DND-41 (cell line): Measurements from ENCODE around the gene PREX1.

Experiments used
- ATAC-seq: fragments of 200-7000 bp; cut with Tn5 transposase; 3 replicates; pipeline ENCODE4 v1.9.1; 2021; ENCODE audit warnings: low read depth; ENCODE audit not compliant: insufficient read depth
- DNase-seq: peaks from one replicate; pipeline ENCODE4 v3.0.0-alpha.2; 2020
- H2AFZ ChIP-seq: 2 replicates; pipeline ENCODE4 v1.6.0; 2012; ENCODE audit warnings: low read depth, low read length
- H3K27ac ChIP-seq: 2 replicates; pipeline ENCODE4 v1.5.1; 2012; ENCODE audit warnings: low read length, inconsistent platforms
- H3K27me3 ChIP-seq: fragments of 200-600 bp; sonication (generic); 2 replicates; pipeline ENCODE4 v1.6.0; 2012; ENCODE audit warnings: low read length, mild to moderate bottlenecking, inconsistent platforms; ENCODE audit not compliant: insufficient read depth, poor library complexity
- H3K36me3 ChIP-seq: 2 replicates; pipeline ENCODE4 v1.5.1; 2012; ENCODE audit warnings: low read length, inconsistent platforms; ENCODE audit not compliant: insufficient read depth
- H3K4me1 ChIP-seq: 2 replicates; pipeline ENCODE4 v1.5.1; 2012; ENCODE audit warnings: mild to moderate bottlenecking, low read length; ENCODE audit not compliant: insufficient read depth
- H3K4me2 ChIP-seq: 2 replicates; pipeline ENCODE4 v1.6.0; 2012; ENCODE audit warnings: mild to moderate bottlenecking, moderate library complexity, low read length, inconsistent platforms; ENCODE audit not compliant: insufficient read depth
- H3K4me3 ChIP-seq, 2 experiments: fragments of 200-600 bp in 1 of 2; shearing (Covaris generic) in 1 of 2; 2 replicates each; pipeline ENCODE4 v1.5.1; 2012 to 2016; ENCODE audit warnings: inconsistent platforms in 2 of 2, low read length in 2 of 2, mild to moderate bottlenecking in 2 of 2, low read depth in 1 of 2, moderate library complexity in 1 of 2
- H3K79me2 ChIP-seq: 2 replicates; pipeline ENCODE4 v1.6.0; 2012; ENCODE audit warnings: low read length, inconsistent platforms; ENCODE audit not compliant: insufficient read depth
- H3K9ac ChIP-seq: 2 replicates; pipeline ENCODE4 v1.6.0; 2012; ENCODE audit warnings: low read depth, mild to moderate bottlenecking, inconsistent platforms, low read length, moderate library complexity
- H3K9me3 ChIP-seq: 2 replicates; pipeline ENCODE4 v1.5.1; 2012; ENCODE audit warnings: low read length, moderate library complexity, mild to moderate bottlenecking, inconsistent platforms; ENCODE audit not compliant: insufficient read depth, severe bottlenecking
- H4K20me1 ChIP-seq: 2 replicates; pipeline ENCODE4 v1.6.0; 2012; ENCODE audit warnings: low read length; ENCODE audit not compliant: insufficient read depth
- EZH2 ChIP-seq: IDR thresholded peaks from 3 replicates; pipeline ENCODE4 v1.6.1; 2012; ENCODE audit warnings: borderline replicate concordance, low read depth, mild to moderate bottlenecking, moderate library complexity, low read length, inconsistent platforms; ENCODE audit not compliant: severe bottlenecking
- TF ChIP-seq, protein P1 (sequence below): IDR thresholded peaks from 2 replicates; pipeline ENCODE4 v1.5.1; 2012; ENCODE audit warnings: borderline replicate concordance, low read length, moderate library complexity, mild to moderate bottlenecking; ENCODE audit not compliant: poor library complexity, severe bottlenecking; ENCODE audit errors: extremely low read depth

The PREX1 gene

DNA sequence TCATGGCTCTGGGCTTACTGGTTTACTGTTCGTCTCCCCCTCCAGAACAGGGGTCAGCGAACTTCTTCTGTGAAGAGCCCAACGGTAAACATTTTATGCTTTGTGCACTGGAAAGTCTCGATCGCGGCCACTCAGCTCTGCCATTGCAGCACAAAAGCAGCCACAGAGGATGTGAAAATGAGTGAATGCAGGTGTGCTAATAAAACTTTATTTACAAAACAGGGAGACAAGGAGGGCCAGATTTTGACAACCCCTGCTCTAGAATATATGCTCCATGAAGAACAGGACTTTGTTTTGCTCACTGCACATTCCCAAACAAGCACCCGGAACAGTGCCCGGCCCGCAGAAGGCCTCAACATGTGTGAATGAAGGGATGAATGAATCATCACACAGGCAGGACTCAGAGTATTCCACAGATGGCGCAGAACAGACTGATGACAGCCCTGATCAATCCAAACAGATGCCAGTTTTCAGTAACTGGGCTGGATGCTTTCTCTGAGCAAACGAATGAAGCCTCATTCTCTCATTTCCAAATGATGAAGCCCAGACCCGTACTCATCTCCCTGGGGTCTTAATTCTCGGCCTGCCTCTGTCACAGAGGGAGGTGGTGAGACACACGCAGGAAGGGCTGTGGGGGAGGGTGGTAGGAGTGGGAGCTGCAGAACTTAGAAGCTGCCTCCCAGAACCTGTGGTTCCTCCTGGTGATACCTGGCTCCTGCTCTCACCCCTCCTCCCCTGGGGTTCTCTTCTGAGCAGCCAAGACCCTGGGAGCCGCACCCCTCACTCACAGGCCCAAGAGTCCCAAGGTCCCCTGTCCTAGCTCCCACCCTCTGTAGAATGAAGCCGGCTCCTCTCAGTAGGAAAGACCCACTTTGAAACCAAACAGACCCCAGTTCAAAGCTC lies 196.4 kb downstream of the PREX1 start:
- no peaks in the 10 kb centered on the region for H3K27me3 ChIP-seq
- H3K4me1 ChIP-seq = peaks cover 12% of the 10 kb centered on the region
- H4K20me1 ChIP-seq = peaks cover 11% of the 10 kb centered on the region; the same call in 1 of the 2 replicates
- TF ChIP-seq, protein P1, sequence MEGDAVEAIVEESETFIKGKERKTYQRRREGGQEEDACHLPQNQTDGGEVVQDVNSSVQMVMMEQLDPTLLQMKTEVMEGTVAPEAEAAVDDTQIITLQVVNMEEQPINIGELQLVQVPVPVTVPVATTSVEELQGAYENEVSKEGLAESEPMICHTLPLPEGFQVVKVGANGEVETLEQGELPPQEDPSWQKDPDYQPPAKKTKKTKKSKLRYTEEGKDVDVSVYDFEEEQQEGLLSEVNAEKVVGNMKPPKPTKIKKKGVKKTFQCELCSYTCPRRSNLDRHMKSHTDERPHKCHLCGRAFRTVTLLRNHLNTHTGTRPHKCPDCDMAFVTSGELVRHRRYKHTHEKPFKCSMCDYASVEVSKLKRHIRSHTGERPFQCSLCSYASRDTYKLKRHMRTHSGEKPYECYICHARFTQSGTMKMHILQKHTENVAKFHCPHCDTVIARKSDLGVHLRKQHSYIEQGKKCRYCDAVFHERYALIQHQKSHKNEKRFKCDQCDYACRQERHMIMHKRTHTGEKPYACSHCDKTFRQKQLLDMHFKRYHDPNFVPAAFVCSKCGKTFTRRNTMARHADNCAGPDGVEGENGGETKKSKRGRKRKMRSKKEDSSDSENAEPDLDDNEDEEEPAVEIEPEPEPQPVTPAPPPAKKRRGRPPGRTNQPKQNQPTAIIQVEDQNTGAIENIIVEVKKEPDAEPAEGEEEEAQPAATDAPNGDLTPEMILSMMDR = no peak
- TF ChIP-seq EZH2 = no peak
- H3K4me3 ChIP-seq = no peak overlapping the region
- no peak for DNase-seq
- no peak overlapping the region for H3K27ac ChIP-seq
- H3K9me3 ChIP-seq = no peaks in the 10 kb centered on the region
- H3K4me2 ChIP-seq = no peak overlapping the region
- no peaks in the 10 kb centered on the region for H3K36me3 ChIP-seq
- H3K79me2 ChIP-seq = no peaks in the 10 kb centered on the region
- no peak overlapping the region for H3K9ac ChIP-seq
- no peak overlapping the region for H2AFZ ChIP-seq
- no peak for ATAC-seq

GRCh38 chr20:48630342-48631075 lies 197.3 kb downstream of the PREX1 start:
- no peak overlapping the region for H3K4me2 ChIP-seq
- H2AFZ ChIP-seq = no peak overlapping the region
- H3K4me1 ChIP-seq = peaks cover 17% of the 10 kb centered on the region
- no peaks in the 10 kb centered on the region for H3K9me3 ChIP-seq
- no peak overlapping the region for H3K4me3 ChIP-seq
- H3K36me3 ChIP-seq = no peaks in the 10 kb centered on the region
- peaks cover 6% of the 10 kb centered on the region; the same call in 1 of the 2 replicates for H4K20me1 ChIP-seq
- no peak for TF ChIP-seq EZH2
- TF ChIP-seq, protein P1 = no peak
- H3K79me2 ChIP-seq = no peaks in the 10 kb centered on the region
- H3K9ac ChIP-seq = no peak overlapping the region
- no peak overlapping the region for H3K27ac ChIP-seq
- no peaks in the 10 kb centered on the region for H3K27me3 ChIP-seq
- DNase-seq (no peak), ATAC-seq (no peak)

GRCh38 chr20:48629960-48630315 lies 197.9 kb downstream of the PREX1 start:
- Histone ChIP-seq H3K79me2 (no peaks in the 10 kb centered on the region), H3K9ac (no peak overlapping the region), H3K27me3 (no peaks in the 10 kb centered on the region), H3K4me3 (no peak overlapping the region), H3K4me1 (peaks cover 17% of the 10 kb centered on the region), H3K36me3 (no peaks in the 10 kb centered on the region), H3K9me3 (no peaks in the 10 kb centered on the region), H2AFZ (no peak overlapping the region), H4K20me1 (peaks cover 4% of the 10 kb centered on the region; the same call in 1 of the 2 replicates), H3K4me2 (no peak overlapping the region), H3K27ac (no peak overlapping the region)
- ATAC-seq (no peak), DNase-seq (no peak)
- TF ChIP-seq, protein P1 = no peak
- TF ChIP-seq EZH2 = no peak
